HG02973 (cell line): ENCODE data around the gene MARK4.
"Not testable (repeated sequence)": the region's sequence is repeated elsewhere in the genome, so short reads cannot be mapped to it uniquely, and the experiment has no call there.

Experiments used
- ATAC-seq: cut with Tn5 transposase; IDR thresholded peaks from one replicate; pipeline ENCODE4 v1.9.1; 2021; ENCODE audit warnings: moderate library complexity; ENCODE audit not compliant: unreplicated experiment

Gene MARK4

DNA sequence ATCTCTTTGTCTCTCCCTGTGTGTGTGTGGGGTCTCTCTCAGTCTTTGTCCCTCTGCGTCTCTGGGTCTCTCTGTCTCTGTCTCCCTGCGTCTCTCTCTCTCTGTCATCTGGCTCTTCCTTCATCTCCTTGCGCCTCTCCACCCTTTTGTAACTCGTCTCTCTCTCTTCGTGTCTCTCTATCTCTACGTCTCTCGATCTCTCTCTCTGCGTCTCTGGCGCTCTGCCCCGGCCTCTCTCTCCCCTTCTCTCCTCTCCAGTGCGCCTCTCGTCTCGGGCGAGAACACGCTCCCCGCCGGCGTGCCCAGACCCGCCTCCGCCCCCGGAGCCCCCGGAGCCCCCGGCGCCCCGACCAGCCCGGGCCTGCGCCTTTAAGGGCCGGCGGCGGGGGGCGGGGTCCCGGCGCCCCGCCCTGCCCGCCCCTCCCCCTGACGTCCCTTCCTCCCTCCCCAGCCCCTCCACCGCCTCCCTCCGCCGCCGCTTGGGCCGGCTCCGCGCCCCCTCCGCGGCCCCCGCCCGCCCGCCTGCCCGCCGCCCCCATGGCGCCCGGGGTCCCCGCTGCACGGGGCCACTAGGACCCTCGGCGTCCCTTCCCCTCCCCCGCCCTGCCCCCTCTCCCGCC is at the start of gene MARK4:
MARK4 (plus strand) TSS at position 440 of the 620 bp plus-strand sequence. CDS start 318 bp downstream, outside the sequence.
- ATAC-seq = no peak

DNA sequence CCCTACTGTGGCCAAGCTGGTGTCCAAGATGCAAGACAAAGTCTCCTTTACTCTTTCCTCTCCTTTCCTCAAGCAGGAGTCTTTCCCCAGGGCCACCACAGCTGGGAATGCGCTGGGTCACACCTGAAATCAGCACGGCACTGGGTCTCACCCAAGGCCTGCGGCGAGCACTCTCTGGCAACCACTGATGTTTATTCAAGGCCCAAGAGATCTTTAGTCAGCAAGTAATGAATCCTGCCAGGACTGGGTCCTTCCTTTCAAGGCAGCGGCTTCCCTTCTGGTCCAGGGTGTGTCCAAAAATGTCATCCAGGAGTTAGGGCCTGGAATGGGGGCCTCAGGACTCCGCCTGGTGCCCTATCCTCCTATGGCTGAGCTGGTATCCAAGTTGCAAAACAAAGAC is 48.4 kb upstream of the MARK4 start:
- ATAC-seq = no peak

DNA sequence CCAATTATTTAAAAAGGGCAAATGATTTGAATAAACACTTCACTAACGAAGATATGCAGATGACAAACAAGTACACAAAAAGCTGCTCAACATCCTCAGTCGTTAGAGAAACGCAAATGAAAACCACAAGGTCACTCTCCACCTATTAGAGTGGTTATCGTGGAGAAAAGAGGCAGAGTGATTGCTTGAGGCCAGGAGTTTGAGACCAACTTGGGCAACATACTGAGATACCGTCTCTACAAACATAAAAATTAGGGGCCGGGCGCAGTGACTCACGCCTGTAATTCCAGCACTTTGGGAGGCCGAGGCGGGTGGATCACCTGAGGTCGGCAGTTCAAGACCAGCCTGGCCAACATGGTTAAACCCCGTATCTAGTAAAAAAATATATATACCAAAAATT is 45.3 kb upstream of the MARK4 start:
- no peak for ATAC-seq

GRCh38 chr19:45206328-45206727 is 44.7 kb upstream of the MARK4 start:
- ATAC-seq = no peak

GRCh38 chr19:45211751-45212381 is 39.2 kb upstream of the MARK4 start:
- ATAC-seq = no peak

DNA sequence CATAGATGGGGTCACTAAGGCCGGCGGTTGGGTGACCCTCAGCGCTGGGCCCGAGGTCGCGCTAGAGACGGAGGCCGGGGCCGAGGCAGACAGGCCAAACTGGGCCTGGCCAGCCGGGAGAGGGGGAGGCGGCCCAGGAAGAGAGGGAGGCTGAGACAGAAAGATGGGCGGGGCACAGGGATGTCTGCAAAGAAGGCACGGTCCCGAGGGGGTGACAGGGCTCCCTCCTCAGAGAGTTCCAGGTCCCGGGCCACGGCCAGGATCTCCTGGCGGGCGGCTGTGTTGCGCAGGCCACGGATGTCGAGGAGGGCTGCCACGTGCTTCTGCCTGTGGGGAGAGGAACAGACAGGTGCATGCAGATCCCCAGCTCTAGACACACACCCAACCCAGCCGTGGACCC is 38.0 kb upstream of the MARK4 start:
- ATAC-seq = no peak

DNA sequence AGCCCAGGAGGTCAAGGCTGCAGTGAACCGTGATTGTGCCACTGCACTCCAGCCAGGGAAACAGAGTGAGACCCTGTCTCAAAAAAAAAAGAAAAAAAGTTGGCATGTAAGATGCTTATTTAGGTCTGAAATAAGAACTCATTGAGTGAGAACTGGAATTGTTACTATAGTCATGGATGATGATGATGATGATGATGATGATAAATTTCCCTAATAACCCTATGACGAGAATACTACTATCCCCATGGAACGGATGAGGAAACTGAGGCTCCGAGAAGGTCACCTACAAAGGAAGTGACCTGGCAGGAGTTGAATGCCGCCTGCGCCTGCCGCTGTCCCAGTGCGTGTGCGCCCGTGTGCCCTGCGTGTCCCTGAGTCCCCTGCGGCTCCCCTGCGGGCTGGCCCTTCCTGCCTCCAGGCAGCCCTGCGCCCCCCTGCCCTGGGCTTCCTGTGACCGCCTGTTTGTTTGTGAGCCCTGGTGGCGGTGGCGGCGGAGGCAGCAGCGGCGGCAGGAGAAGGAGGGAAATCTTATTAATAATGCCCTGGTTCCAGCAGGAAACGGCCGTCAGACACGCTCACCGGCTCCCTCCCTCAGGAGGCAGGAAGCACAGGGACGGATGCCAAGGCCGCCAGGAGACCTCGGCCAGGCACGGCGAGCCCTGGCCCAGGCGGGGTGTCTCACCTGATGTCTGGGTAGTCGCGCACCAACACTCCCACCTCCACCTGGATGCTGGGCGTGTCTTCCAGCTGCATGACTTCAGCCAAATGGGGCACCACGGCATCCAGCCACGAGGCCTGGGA is 35.5 kb upstream of the MARK4 start:
- no peak for ATAC-seq

- no peak for ATAC-seq
Measured at GRCh38 chr19:45216667-45217066, 34.4 kb upstream of the MARK4 start.

- no peak for ATAC-seq
Measured at GRCh38 chr19:45217193-45217956, 33.7 kb upstream of the MARK4 start.

DNA sequence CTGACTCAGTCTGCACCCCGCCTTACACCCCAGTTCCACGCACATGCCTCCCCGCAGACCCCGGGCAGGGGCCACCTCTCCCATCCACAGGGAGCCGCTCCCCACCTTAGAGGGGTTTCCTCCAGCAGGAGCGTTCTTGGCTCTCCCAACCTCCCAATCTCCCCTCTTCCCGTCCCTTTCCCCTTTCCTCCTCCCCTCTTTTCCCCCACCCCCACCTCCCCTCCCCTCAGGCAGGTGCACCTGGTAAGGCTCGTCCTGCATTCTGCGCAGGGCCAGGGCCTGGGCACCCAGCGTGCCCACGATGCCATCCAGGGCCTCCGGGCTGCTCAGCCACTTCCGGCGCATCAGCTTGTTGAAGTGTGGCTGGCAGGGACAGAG is 33.1 kb upstream of the MARK4 start:
- ATAC-seq = no peak

GRCh38 chr19:45218426-45218825 is 32.6 kb upstream of the MARK4 start:
- no peak for ATAC-seq

GRCh38 chr19:45218911-45219743 is 31.9 kb upstream of the MARK4 start:
- ATAC-seq = no peak

- no peak for ATAC-seq
Measured at GRCh38 chr19:45222724-45223123, 28.3 kb upstream of the MARK4 start.

DNA sequence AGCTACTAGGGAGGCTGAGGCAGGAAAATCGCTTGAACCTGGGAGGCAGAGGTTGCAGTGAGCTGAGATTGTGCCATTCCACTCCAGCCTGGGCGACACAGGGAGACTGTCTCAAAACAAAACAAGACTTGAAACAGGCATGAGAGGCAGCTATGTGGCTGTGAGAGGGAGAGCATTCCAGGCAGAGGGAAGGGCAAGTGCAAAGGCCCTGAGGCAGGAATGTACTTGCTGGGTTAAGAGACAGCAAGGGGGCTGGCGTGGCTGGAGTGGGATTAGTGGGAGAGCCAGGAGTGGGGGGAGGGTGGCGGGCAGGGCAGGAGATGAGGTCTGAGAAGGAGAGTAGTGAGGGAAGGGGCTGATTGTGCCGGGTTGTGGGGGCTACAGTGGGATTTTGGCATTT is 27.2 kb upstream of the MARK4 start:
- no peak for ATAC-seq

GRCh38 chr19:45224645-45225044 is 26.4 kb upstream of the MARK4 start:
- ATAC-seq = no peak

- ATAC-seq = not testable (repeated sequence)
Measured at GRCh38 chr19:45229056-45229455, 22.0 kb upstream of the MARK4 start.

GRCh38 chr19:45231891-45232290 is 19.2 kb upstream of the MARK4 start:
- ATAC-seq = no peak

DNA sequence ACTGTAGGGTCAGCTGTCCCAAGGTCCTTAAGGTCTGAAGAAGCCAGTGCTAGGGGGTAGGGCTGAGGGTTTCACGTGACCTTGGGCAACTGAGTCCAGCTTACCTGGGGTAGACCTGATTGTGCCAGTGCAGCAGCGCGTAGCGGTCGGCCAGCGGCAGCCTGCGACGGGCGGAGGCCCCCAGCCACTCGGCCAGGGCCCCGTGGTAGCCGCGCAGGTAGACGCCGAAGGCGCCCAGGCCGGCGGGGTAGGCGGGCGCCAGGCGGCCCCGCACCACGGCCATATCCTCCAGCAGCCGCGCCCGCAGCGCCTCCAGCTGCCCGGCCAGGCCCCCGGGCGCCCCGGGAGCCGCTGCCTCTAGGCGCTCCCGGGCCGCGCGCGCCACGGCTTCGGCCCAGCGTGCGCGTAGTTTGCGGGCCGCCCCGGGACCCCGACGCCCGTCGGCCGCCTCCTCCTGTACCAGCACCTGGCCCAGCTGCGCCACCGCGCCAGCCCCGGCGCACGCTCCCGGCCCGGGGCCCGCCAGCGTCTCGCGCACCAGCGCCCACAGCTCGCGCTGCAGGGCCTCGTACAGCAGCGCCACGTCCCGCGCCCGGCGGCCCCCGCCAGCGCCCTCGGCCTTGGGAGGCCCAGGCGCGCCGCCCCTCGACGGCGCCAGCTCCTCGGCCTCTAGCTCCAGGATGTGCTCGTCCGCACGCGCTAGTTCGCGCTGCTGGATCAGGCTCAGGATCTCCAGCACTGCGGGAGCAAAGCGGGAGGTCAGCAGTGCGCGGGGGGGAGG is 16.8 kb upstream of the MARK4 start:
- ATAC-seq = no peak

- no peak for ATAC-seq
Measured at GRCh38 chr19:45235485-45235884, 15.6 kb upstream of the MARK4 start.

- no peak for ATAC-seq
Measured at GRCh38 chr19:45238556-45238955, 12.5 kb upstream of the MARK4 start.
